Ovary (tissue), 9 donors: ENCODE results near the gene FAM53B. TPM values are rescaled to one million over a fixed set of nuclear protein-coding genes. Genes with fewer than 3 reads are reported as not detected.

Experiments
- DNase-seq, 5 donors: peaks; one replicate each; pipeline ENCODE4 v3.0.0-alpha.2; 2019 to 2020
- H3K27ac ChIP-seq, 2 donors: fragments of 200-600 bp; one replicate each; pipeline versions ENCODE4 v1.5.1 to v1.8.0; 2019 to 2022
- H3K27me3 ChIP-seq: fragments of 200-600 bp; one replicate; pipeline ENCODE4 v1.8.0; 2022
- H3K36me3 ChIP-seq: fragments of 200-600 bp; sonication (generic); one replicate; pipeline ENCODE4 v1.5.1; 2019
- H3K4me1 ChIP-seq: one replicate; pipeline ENCODE4 v1.8.1; 2013; ENCODE audit warnings: mild to moderate bottlenecking, moderate library complexity; ENCODE audit not compliant: insufficient read depth
- H3K4me3 ChIP-seq: fragments of 200-600 bp; sonication (generic); one replicate; pipeline ENCODE4 v1.5.1; 2017
- H3K9me3 ChIP-seq, 2 donors: fragments of 200-600 bp in 1 of 2; sonication (generic) in 1 of 2; one replicate each; pipeline versions ENCODE4 v1.5.1 to v1.8.1; 2013 to 2019; ENCODE audit warnings: mild to moderate bottlenecking in 1 of 2, moderate library complexity in 1 of 2
- CTCF ChIP-seq, 3 donors: fragments of 450-650 bp in 2 of 3; fragments of 200-600 bp in 1 of 3; IDR thresholded peaks; one replicate each; pipeline versions ENCODE4 v1.5.1 to v1.8.0; 2016 to 2022; ENCODE audit warnings: antibody characterized with exemption in 3 of 3, mild to moderate bottlenecking in 1 of 3
- EP300 ChIP-seq: sonication (generic); formaldehyde crosslinking; IDR thresholded peaks from one replicate; pipeline ENCODE4 v1.6.1; 2017; ENCODE audit warnings: antibody characterized with exemption
- POLR2A ChIP-seq: fragments of 450-650 bp; IDR thresholded peaks from one replicate; pipeline ENCODE4 v1.6.1; 2017; ENCODE audit warnings: antibody characterized with exemption, mild to moderate bottlenecking, moderate library complexity
- WGBS, 3 donors: extraction: QIAGEN DNeasy Blood & Tissue Kit in 1 of 3; methylation state at CpG; one replicate each; pipeline versions ENCODE4 v1.1.5 to v1.1.7; 2013 to 2017; 5-methylcytosine and 5-hydroxymethylcytosine counted together
- intact Hi-C, 4 donors: fragments of 100-400 bp; cut with DNase I; formaldehyde crosslinking; loops; one replicate each; pipeline versions ENCODE4 v1.11.0 to v1.15.1; 2022 to 2023
- polyA plus RNA-seq, 2 donors: library from polyadenylated mRNA; stranded (reverse); fragments of 200-250 nt in 1 of 2; fragments of 350-450 nt in 1 of 2; fragmentation: Illumina TruSeq in 1 of 2; extraction: RNeasy Lipid Tissue Mini Kit (QIAGEN cat#74804) in 1 of 2; gene quantifications; one replicate each; pipeline ENCODE4 v1.2.3, GENCODE V29; 2013 to 2014
- total RNA-seq, 7 donors: library from RNA; depleted of rRNA in 2 of 7; stranded (reverse); fragments of >200 nt in 2 of 7; fragmentation: NEBNext Ultra II Directional in 3 of 7; extraction: Animal tissue kit (Norgen Biotek cat#: 25700) in 3 of 7; gene quantifications; one replicate each; pipeline versions ENCODE4 v1.1.0 to v1.2.4, GENCODE V29; 2016 to 2023
- donor health status: DM: no; HTN: no; CAD: no; lungs with moderate emphysema.
- donor health status: DM: no; HTN: no; CAD: no.
- donor health status: Bipolar disorder and iron deficiency.
- donor health status: DM: yes; HTN: yes; CAD: no.
- donor health status: DM: no; HTN: no; CAD: no.
- donor health status: DM: yes; HTN: yes; CAD: no.

Gene FAM53B
- total and polyA plus RNA-seq, 9 donors: 9.7 to 77.6 (median 45.5) TPM

- no peak overlapping the region for H3K27ac ChIP-seq
- 76 to 89% (median 79%) methylated on average over 10 of the region's 10 CpGs for WGBS, 3 donors
- H3K36me3 ChIP-seq: no peaks in the 10 kb centered on the region
- H3K9me3 ChIP-seq: no peaks in the 10 kb centered on the region
- DNase-seq: peak in 1 of 5 donors; percentile 43
- no peaks in the 10 kb centered on the region for H3K27me3 ChIP-seq
- no peak overlapping the region for H3K4me3 ChIP-seq
- TF ChIP-seq CTCF (IDR thresholded peaks at IDR 0.05): no peak
- TF ChIP-seq EP300: no peak
- no peak for TF ChIP-seq POLR2A
- intact Hi-C loops: no loop called here
- peaks cover 47% of the 10 kb centered on the region for H3K4me1 ChIP-seq
These were observed 34.3 kb downstream of the FAM53B start for GRCh38 chr10:124709861-124710260.

DNA sequence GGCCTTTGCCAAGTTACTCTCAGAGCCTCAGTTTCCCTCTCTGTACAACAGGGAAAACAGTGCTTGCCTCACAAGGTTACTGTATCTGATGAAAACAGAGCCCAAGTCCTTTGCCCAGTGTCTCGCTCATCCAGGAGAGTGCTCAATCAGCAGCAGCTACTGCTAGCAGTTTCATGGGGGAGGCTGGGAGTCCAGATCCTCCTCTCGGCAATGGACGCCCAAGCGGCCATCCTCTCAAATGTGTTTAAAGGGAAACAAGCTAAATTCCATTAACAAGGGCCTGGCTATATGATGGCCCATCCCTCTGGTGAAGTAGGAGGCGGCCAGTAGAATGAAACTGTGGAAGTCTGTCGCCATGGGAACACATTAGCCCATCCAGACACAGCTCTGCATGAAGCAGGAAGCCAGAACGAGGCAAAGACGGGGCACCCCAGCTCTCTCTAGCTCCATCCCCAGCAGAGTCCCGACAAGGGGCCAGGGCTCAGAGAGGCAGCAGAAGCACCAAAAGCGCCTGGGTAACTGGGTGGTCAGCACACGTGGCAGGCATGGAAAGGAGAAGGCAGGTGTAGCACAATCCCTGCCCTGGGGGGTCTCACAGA lies 35.2 kb downstream of the FAM53B start:
- Histone ChIP-seq H3K4me1 (peaks cover 55% of the 10 kb centered on the region), H3K4me3 (no peak overlapping the region), H3K36me3 (no peaks in the 10 kb centered on the region), H3K27me3 (no peaks in the 10 kb centered on the region), H3K9me3 (no peaks in the 10 kb centered on the region), H3K27ac (peak overlapping the region; percentile 52 to 96)
- WGBS, 3 donors: 56 to 69% (median 56%) methylated on average over 10 to 11 of the region's 11 CpGs
- peak in 1 of 5 donors; percentile 37 for DNase-seq
- TF ChIP-seq CTCF (IDR thresholded peaks at IDR 0.05) (no peak), POLR2A (no peak)
- intact Hi-C loops: no loop called here

DNA sequence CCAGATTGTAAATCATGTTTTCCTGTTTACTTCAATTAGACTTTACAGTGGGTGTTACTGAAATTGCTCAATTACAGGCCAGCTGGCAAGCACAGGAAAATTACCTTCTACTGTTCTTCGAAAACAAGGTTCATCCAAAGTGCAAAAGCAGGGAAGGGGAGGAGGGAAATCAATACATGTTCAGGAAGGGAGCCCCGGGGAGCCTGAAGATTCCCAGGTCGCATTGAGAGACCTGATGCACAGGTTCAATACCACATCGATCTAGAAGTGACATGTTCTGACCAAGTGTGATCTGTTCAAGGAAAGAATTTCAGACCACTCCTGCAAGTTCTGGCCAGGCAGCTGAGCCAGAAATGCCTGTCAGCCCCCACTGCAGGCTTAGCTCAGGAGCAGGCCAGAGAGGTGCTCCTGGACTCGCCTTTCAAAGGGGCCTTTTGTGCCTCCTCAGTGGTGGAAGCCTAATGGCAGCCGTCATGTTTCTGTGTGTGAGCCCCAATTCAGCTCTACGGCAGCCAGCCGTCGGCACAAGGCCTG lies 35.9 kb downstream of the FAM53B start:
- peak in 1 of 5 donors; percentile 45 for DNase-seq
- no peaks in the 10 kb centered on the region for H3K36me3 ChIP-seq
- H3K4me3 ChIP-seq: no peak overlapping the region
- no peaks in the 10 kb centered on the region for H3K9me3 ChIP-seq
- intact Hi-C loops: no loop called here
- WGBS, 3 donors: 14 to 30% (median 24%) methylated on average over 9 of the region's 9 CpGs
- TF ChIP-seq EP300: no peak
- TF ChIP-seq POLR2A: no peak
- TF ChIP-seq CTCF (IDR thresholded peaks at IDR 0.05): no peak
- H3K27me3 ChIP-seq: no peaks in the 10 kb centered on the region
- H3K27ac ChIP-seq: peak overlapping the region; percentile 52 to 96
- peaks cover 61% of the 10 kb centered on the region for H3K4me1 ChIP-seq

DNA sequence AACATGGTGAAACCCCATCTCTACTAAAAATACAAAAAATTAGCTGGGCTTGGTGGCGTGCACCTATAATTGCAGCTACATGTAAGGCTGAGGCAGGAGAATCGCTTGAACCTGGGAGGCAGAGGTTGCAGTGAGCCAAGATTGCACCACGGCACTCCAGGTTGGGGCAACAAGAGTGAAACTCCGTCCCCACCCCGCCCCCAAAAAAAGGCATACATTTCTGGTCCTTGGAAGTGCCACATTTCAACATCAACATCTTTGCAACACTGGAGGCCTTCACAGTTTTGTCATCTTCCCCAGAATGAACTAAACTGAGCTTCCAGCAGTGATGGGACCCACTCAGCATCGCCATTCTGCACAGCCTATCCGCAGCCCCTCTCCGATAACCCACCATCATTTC lies 36.6 kb downstream of the FAM53B start:
- Histone ChIP-seq H3K4me3 (no peak overlapping the region), H3K9me3 (no peaks in the 10 kb centered on the region), H3K27me3 (no peaks in the 10 kb centered on the region), H3K36me3 (no peaks in the 10 kb centered on the region), H3K27ac (peak overlapping the region in 1 of 2 donors; percentile 96), H3K4me1 (peaks cover 68% of the 10 kb centered on the region)
- DNase-seq: no peak
- intact Hi-C loops: no loop called here
- 86 to 87% (median 86%) methylated on average over 8 of the region's 8 CpGs for WGBS, 3 donors
- TF ChIP-seq POLR2A: no peak
- TF ChIP-seq CTCF (IDR thresholded peaks at IDR 0.05): no peak
- TF ChIP-seq EP300: no peak
